GM19351 (cell line): ENCODE results near the gene WDR48.
"Not testable (repeated sequence)": the region's sequence is repeated elsewhere in the genome, so short reads cannot be mapped to it uniquely, and the experiment has no call there.

Source experiments
- ATAC-seq: cut with Tn5 transposase; IDR thresholded peaks from one replicate; pipeline ENCODE4 v1.9.1; 2021; ENCODE audit warnings: mild to moderate bottlenecking, moderate library complexity; ENCODE audit not compliant: unreplicated experiment

Gene WDR48

DNA sequence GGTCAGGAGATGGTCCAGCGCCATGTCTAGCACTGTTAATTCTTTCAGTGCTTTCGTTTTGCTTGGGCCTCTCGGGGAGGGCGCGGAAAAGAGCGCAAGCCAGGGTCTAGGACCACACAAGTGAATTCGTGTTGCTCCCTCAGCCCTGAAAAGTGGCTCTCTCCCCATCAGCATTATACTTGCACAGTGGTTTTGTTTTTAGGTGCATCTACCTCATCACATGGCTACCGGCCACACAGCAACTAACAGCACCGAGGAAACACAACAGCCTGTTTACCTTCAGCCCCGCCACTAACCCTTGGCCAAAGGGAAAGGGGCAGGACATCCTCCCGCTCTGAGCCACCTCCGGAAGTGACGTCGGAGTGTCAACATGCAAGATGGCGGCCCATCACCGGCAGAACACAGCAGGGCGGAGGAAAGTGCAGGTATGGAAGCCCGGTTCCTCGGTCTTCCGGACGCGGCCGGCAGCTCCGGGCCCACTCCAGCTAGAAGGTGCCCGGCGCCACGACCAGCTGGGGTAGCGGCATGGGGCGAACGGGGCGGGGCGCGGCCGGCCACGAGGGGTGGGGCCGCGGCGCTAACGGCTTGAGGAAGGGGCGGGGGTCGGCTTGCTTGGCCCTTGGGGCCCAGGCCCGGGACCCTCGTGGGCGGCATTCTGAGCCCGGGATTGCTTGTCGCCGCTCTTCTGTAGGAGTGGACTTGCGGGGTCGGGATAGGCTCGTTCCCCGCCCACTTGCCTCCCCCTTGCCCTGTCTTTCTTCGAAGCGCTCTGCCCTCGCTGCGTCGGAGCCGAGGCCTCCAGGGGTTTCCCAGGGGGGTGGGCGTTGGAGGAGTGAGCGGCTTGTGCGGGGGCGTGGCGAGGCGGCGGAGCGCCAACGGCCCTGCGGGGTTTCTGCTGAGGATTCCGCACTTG lies at the start of gene WDR48, which contains the start of gene SCN11A:
TSS of gene WDR48 (plus strand) at position 368 of the 913 bp plus-strand sequence. CDS start at position 378, 10 bp downstream.
TSS of gene SCN11A (minus strand) at position 296 of the 913 bp plus-strand sequence. CDS start 101,582 bp downstream, outside the sequence.
- peak; percentile 98 for ATAC-seq

DNA sequence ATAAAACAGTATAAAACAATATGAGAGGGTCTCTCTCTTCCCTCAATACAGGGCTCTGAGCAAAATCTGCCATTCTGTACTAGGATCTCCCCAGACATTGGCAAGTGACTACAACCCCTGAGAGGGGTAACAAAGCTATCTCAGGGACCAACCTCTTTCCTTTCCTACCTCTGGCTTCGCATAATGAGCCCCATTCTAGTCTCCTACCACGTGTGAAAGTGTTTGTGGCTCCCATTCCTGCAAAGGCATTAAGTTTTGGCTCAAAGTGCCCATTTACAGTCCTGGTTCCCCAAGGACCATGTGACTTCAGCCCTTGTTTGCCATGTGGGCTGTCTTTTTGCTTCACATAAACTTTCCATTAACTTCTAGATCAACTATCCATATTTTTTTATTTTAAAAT lies 46.5 kb upstream of the WDR48 start:
- ATAC-seq = no peak

DNA sequence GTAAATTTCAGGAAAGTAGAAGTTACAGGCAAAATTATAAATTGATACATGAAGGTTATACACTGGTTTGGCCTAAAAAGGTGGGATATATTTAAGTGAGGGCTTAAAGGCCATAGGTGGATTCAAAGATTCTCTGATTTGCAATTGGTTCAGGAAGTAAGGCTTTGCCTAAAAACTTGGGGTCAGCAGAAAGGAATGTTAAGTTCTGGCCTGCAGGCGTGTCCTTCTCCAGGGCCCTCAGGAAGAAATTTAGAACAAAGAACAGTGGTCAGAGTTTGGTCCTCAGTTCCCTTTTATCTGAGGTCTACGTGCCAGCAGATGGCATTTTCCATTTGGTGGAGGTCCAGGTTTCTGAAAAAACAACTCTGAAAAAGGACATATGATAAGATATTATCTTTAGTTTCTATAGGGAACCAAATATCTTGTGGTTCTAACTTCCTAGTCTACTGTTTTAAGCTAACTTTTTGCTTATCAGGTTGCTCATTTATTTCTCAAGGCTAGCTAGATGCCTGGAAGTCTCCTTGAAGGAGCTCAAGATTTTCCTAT lies 40.6 kb upstream of the WDR48 start:
- ATAC-seq = no peak

DNA sequence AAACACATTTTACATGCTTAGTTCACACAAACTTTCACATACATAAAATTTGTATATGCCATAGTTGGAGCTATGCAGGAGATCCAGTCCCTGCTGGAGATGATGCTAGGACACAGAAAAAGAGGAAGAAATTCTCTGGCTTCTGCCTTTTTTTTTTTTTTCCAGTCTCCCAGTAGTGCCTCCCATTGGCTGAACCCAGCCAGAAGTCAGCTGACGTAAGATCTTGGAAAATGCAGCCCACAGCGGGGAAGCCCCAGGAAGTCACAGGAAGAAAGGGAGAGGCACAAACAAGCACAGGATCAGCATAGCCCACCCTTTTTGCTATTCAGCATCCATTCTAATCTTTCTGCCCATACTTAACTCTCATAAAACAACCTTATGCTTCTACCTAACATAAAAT lies 38.5 kb upstream of the WDR48 start:
- no peak for ATAC-seq

DNA sequence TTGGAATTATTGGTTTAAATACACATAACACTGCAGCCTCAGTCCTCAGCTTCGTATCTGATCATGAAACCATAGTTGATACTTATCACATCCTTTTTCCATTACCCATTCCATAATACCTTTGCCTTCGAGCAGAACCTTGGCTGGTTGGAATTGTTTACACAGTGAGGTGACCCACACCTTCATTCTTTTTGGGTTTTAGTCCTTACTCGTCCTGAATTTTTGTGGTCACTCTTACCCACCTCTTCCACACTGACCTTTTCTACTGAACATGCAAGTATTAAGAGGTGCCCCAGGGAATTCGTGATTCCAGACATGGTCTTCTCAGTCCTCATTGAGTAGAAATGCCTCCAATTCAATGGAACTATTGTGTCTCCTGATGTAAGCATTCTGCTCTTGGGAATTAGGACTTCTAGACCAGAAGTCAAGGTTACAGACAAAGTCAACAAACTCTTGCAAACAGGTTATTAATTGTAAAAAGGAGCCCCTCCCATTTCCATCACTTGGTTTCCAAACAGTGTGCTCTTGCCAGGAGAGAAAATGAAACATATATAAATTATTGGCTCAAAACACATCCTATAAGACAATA lies 37.8 kb upstream of the WDR48 start:
- ATAC-seq = no peak

DNA sequence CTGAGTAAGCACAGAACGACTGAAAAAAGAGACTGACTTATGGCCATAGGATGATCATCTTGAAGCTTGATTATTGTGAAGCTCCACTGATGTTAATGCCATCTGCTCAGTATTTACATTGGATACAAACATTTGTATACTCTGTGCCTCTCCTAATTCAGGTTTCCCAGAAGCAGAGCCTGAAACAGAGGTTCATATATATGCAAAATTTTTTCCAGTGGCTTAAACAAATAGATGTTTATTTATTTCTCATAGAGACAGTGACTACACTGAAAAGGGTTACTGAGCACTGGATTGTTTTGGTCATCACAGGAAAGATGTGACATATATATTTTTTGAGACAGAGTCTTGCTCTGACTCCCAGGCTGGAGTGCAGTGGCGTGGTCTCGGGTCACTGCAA lies 36.4 kb upstream of the WDR48 start:
- no peak for ATAC-seq

DNA sequence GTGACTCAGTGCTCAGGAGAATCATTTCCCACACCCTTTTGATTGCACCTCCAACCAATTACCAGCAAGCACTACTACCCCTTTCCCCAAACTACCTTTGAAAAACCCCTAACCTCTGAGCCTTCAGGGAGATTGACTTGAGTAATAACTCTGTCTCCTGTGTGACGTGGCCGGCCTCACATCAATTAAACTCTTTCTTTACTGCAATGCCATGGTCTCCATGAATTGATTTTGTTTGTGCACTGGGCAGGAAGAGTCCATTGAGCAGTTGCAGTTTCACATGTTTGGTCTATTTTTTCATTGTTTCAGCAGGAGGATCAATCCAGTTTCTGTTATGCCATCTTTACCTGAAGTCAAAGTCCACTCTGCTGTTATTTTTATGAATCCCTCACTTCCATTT lies 32.5 kb upstream of the WDR48 start:
- ATAC-seq = no peak

DNA sequence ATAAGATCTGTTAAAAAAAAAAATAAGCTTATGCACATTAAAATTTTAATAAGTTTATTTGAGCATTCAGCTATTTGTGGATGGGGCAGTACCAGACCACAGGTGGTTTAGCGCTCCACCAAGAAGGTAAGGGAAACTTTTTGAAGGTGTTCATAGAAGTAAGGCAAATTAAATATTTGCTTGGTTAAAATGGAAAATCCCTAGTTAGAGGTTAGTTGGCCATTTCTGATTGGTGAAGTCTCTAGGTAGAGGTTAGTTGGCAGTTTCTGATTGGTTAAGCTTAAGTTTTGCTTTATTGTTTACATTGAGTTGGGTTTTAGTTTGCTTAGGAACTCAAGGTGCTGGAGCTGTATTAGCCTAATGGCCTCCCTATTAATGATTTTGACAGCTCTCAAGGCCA lies 30.8 kb upstream of the WDR48 start:
- no peak for ATAC-seq

DNA sequence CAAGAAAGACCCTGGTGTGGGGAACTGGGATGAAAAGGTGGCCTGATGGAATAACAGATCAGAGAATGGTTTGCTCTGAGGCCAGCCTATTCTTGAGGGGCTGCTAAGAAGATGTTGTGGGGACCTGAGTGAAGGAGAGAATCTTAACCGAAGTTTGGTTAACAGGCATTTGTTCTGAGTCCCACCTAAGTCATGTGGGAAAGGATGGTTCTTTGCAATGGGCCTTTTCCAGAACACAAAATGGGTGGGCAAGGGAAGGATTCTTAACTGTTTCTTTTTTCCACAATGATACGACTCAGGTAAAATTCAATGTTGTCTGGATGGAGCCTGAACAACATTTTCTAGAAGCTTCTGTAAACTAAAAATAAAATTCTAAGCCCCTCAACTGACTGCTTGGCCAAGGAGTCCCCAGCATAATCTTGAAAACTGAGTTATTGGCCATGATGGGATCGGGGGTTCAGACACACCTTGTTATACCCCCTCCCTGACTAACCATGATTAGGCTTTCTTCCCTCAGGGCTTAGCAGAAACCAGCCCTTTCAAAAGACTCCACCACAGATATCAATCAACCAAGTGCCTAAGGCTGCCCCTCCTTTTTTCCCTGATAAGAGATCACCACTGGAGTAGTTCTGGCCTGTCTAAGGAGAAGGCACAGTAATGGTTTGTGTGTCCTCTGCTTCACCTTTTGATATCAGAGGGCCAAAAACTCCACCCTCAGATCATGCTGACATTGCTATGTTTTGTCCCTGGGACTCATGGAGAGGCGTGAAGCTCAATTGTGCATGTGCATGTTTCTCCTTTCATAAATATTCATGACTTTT lies 30.1 kb upstream of the WDR48 start:
- no peak for ATAC-seq

DNA sequence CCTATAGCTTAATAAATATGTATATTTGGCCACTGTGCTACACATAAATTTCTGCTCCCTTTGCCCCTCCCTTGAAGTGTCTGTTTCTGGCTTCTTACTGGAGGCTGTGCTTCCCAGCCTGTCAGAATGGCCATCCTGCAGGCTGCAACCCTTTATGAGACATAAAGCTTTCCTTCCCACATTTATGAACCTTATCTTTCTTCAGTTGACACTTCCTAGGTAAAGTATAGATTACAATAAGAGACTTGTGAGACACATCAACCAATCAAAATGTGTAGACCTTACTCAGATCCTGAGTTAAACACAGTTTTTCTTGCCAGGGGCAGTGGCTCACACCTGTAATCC lies 29.6 kb upstream of the WDR48 start:
- ATAC-seq = no peak

DNA sequence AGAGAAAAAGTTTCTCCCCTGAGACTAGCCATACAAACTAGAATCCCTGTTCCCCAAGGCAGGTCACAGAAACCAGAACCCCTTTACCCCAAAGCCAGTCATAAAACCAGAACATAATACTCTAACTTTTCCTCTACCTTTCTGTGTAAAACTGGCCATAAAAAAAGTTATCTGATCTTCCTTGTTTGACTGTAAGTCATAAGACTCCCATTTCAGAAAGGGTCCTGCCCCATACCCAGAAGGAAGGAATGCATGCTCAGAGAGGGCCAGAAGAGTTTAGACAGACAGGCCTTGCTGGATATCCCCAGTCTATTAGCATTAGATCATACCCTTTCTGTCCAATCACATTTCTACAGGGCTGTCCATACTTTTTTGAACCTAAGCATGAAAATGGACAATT lies 27.3 kb upstream of the WDR48 start:
- no peak for ATAC-seq

DNA sequence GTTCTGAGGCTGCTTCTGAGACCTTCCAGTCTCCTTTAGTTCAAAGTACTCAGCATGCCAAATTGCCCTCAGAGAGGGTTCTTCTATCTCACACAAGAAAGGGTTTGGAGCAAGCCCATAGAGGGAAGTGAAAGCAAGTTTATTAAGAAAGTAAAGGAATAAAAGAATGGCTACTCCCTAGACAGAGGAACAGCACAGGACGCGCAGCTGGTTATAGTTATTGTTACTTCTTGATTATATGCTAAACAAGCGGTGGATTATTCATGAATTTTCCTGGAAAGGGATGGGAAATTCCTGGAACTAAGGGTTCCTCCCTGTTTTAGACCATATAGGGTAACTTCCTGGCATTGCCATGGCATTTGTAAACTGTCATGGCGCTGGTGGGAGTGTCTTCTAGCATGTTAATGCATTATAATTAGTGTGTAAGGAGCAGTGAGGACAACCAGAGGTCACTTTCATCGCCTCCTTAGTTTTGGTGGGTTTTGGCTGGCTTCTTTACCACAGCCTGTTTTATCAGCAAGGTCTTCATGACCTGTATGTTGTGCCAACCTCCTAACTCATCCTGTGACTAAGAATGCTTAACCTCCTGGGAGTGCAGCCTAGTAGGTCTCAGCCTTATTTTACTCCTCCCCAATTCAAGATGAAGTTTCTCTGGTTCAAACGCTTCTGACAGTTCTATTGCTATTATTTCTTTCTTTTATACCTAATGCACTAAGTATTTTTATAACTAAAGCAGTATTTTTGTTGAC lies 26.4 kb upstream of the WDR48 start:
- no peak for ATAC-seq

DNA sequence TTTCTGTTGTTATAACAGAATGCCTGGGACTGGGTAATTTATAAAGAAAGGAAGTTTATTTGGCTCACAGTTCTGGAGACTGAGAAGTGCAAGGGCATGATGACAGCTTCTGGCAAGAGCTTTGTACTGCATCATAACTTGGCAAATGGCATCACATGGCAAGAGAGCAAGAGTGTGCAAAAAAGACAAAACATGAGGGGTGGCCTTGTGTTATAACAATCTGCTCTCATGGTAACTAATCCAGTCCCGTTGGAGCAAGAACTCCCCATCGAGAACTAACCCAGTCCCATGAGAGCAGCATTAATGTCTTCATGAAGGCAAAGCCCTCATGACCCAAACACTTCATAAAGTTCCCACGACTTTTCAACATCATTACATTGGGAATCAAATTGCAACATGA lies 23.3 kb upstream of the WDR48 start:
- no peak for ATAC-seq

DNA sequence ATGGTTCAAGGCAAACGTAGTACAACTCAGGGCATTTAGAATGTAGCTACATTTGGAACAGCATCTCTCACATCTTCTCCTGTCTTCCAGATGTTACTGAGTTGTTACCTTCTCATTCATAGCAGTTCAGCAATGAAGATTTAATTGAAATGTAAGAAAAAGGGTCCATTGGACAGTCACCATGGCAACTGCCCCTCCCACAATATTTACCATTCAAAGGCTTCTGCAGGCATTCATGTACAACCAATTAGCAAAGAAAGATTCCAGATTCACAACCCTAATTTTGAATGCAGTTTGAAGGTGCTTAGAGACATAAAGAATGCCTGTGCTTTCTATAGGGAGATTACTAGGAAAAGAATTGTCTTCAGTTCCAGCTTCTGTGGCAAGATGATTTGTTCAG lies 22.3 kb upstream of the WDR48 start:
- ATAC-seq = no peak

DNA sequence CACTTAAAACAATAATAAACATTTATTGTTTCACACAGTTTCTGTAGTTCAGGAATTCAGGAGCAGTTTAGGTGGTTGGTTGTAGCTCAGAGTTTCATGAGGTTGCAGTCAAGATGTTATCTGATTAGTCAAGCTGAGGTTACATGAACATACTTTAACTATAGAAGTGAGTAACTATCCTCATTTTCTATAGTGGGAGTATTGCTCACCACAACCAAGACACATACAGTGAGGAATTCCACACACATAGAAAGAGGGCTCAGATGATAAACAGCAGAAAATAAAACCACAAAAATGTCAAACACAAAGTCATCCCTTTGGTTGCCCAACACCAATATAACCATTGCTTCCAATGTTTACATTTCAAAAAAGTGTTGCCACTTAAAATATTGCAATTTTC lies 13.7 kb upstream of the WDR48 start:
- no peak for ATAC-seq

DNA sequence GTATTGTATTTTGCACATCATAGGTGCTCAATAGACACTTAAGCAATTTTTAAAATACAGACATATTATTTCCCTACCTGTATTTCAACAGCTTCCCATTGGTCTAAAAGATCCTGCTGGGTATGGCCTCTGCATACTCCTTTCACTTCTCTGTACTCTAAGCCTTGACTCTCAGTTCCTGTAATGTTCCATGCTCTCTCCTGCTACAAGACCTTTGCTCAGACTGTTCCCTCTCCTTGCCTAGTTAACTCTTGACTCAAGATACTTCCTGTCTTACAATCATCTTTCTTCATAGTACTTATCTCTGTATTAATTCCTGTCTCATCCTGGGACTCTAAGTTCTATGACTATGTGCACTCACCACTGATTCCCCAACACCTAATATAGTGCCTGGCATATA lies 1.8 kb upstream of the WDR48 start:
- ATAC-seq = no peak

DNA sequence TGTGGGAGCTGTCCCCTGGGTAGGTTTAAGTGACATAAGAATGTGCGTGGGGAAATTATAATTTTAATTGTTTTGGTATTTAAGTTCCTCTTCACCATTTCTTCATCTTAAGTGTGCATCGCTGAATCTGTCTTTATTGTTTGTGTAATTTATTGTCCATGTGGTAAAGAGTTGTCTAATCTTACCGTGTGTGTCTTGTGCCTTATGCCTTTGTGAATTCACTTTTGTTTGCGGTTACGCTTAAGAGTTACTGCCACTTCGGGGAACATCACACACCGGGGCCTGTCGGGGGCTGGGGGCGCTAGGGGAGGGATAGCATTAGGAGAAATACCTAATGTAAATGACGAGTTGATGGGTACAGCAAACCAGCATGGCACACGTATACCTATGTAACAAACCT lies 767 bp downstream of the WDR48 start:
- ATAC-seq = no peak

DNA sequence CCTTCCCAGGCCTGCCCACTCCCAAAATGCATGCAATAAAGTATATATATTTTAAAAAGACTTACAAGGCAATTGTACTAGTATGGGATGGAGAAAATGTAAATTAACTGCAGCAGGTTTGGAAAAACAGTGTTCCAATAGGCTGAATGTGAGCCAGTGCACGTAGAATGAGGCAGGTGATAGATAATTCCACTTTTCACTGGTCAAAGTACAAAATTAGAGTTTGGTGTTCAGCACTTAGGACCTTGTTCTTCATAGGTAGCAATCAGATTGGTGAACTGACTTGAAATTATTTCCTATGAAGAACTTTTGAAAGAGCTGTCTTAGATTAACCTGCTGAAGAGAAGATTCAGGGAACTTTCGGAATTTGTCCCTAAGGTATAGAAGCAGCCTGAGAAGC lies 1.9 kb downstream of the WDR48 start:
- ATAC-seq = no peak

DNA sequence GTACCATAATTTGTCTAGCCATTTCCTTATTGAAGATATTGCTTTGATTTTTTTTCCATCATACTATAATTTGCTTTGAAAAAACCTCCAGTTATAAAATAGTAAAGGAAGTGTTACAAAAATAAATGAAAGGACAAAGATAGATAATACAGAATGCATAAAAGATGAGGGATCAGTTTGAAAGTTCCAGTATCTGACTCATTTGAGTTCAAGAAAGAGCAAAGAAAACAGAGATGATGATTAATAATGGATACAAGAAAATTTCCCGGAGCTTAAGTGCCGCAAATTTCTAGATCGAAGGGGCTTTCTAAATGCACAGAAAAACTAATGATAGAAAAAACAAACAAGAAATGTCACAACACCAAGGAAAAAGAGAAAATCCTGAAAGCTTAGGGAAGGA lies 4.3 kb downstream of the WDR48 start:
- ATAC-seq = no peak

DNA sequence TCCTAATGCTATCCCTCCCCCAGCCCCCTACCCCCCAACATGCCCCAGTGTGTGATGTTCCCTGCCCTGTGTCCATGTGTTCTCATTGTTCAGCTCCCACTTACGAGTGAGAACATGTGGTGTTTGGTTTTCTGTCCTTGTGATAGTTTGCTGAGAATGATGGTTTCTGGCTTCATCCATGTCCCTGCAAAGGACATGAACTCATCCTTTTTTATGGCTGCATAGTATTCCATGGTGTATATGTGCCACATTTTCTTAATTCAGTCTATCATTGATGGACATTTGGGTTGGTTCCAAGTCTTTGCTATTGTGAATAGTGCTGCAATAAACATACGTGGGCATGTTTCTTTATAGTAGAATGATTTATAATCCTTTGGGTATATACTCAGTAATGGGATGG lies 9.4 kb downstream of the WDR48 start:
- not testable (repeated sequence) for ATAC-seq

DNA sequence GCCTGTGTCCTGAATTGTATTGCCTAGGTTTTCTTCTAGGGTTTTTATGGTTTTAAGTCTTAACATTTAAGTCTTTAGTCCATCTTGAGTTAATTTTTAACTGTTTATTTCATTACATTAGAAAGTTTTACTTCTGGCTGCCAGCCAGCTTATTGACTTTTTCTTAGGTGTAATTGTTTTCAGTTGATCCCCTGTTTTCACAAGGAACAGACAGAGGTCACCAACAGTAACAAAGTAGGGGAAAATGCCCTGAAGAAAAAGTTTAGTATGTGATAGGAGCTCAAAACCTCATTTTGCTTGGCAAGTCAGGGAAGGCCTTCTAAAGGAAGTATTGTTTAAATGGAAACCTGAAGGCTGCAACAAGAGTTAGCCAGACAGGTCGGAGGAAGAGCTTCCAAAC lies 10.4 kb downstream of the WDR48 start:
- no peak for ATAC-seq
